HEK293 (cell line): ENCODE measurements around the gene MAIP1.

ENCODE experiments used
- ATF2 ChIP-seq: fragments of 450-650 bp; formaldehyde crosslinking; IDR thresholded peaks from 2 replicates; pipeline ENCODE4 v1.5.1; 2016; ENCODE audit warnings: missing biosample characterization, missing genetic modification characterization, low read depth
- EGR2 ChIP-seq: fragments of 450-650 bp; formaldehyde crosslinking; IDR thresholded peaks from 2 replicates; pipeline ENCODE4 v1.5.1; 2016; ENCODE audit warnings: low read depth, missing biosample characterization, missing genetic modification characterization
- GLIS2 ChIP-seq: fragments of 450-650 bp; formaldehyde crosslinking; IDR thresholded peaks from 2 replicates; pipeline ENCODE4 v1.5.1; 2016; ENCODE audit warnings: missing biosample characterization, missing genetic modification characterization
- KLF17 ChIP-seq: fragments of 450-650 bp; formaldehyde crosslinking; IDR thresholded peaks from 2 replicates; pipeline ENCODE4 v1.5.1; 2016; ENCODE audit warnings: missing biosample characterization, missing genetic modification characterization
- SP3 ChIP-seq: fragments of 450-650 bp; formaldehyde crosslinking; IDR thresholded peaks from 2 replicates; pipeline ENCODE4 v1.5.1; 2016; ENCODE audit warnings: missing biosample characterization, missing genetic modification characterization
- TRIM28 ChIP-seq: IDR thresholded peaks from 2 replicates; pipeline ENCODE4 v1.6.1; 2011; ENCODE audit warnings: low read length, control low read depth, borderline replicate concordance
- ZBTB10 ChIP-seq: fragments of 450-650 bp; formaldehyde crosslinking; IDR thresholded peaks from 2 replicates; pipeline ENCODE4 v1.5.1; 2016; ENCODE audit warnings: missing biosample characterization, missing genetic modification characterization
- ZBTB26 ChIP-seq: fragments of 450-650 bp; formaldehyde crosslinking; optimal IDR thresholded peaks from 2 replicates; pipeline ENCODE3; 2016; ENCODE audit warnings: missing biosample characterization, mild to moderate bottlenecking, missing genetic modification characterization
- ZBTB48 ChIP-seq: fragments of 450-650 bp; formaldehyde crosslinking; IDR thresholded peaks from 2 replicates; pipeline ENCODE4 v1.5.1; 2016; ENCODE audit warnings: missing biosample characterization, missing genetic modification characterization
- ZNF155 ChIP-seq: fragments of 450-650 bp; formaldehyde crosslinking; IDR thresholded peaks from 2 replicates; pipeline ENCODE4 v1.5.1; 2016; ENCODE audit warnings: missing biosample characterization, missing genetic modification characterization
- ZNF16 ChIP-seq: fragments of 450-650 bp; formaldehyde crosslinking; IDR thresholded peaks from 2 replicates; pipeline ENCODE4 v1.5.1; 2016; ENCODE audit warnings: low read depth, missing biosample characterization, missing genetic modification characterization
- ZNF169 ChIP-seq: fragments of 450-650 bp; formaldehyde crosslinking; IDR thresholded peaks from 2 replicates; pipeline ENCODE4 v1.5.1; 2016; ENCODE audit warnings: missing biosample characterization, missing genetic modification characterization
- ZNF174 ChIP-seq: fragments of 450-650 bp; formaldehyde crosslinking; IDR thresholded peaks from 2 replicates; pipeline ENCODE4 v1.5.0; 2017; ENCODE audit warnings: missing biosample characterization, mild to moderate bottlenecking, missing genetic modification characterization
- ZNF184 ChIP-seq: fragments of 450-650 bp; IDR thresholded peaks from 2 replicates; pipeline ENCODE4 v1.5.1; 2018; ENCODE audit warnings: missing biosample characterization, mild to moderate bottlenecking, missing genetic modification characterization
- ZNF280D ChIP-seq: fragments of 450-650 bp; formaldehyde crosslinking; IDR thresholded peaks from 2 replicates; pipeline ENCODE4 v1.5.1; 2016; ENCODE audit warnings: missing biosample characterization, missing genetic modification characterization
- ZNF362 ChIP-seq: fragments of 450-650 bp; formaldehyde crosslinking; IDR thresholded peaks from 2 replicates; pipeline ENCODE4 v1.5.1; 2016; ENCODE audit warnings: missing biosample characterization, missing genetic modification characterization
- ZNF510 ChIP-seq: fragments of 450-650 bp; formaldehyde crosslinking; IDR thresholded peaks from 2 replicates; pipeline ENCODE4 v1.5.1; 2018; ENCODE audit warnings: mild to moderate bottlenecking, missing genetic modification characterization, missing biosample characterization; ENCODE audit not compliant: insufficient replicate concordance
- ZNF548 ChIP-seq: fragments of 450-650 bp; formaldehyde crosslinking; IDR thresholded peaks from 2 replicates; pipeline ENCODE4 v1.5.1; 2016; ENCODE audit warnings: missing biosample characterization, missing genetic modification characterization
- ZNF561 ChIP-seq: fragments of 450-650 bp; IDR thresholded peaks from 2 replicates; pipeline ENCODE4 v1.5.1; 2018; ENCODE audit warnings: missing biosample characterization, missing genetic modification characterization, borderline replicate concordance
- ZNF580 ChIP-seq: fragments of 450-650 bp; formaldehyde crosslinking; IDR thresholded peaks from 2 replicates; pipeline ENCODE4 v1.5.1; 2016; ENCODE audit warnings: missing biosample characterization, missing genetic modification characterization
- ZNF623 ChIP-seq: fragments of 450-650 bp; formaldehyde crosslinking; IDR thresholded peaks from 2 replicates; pipeline ENCODE4 v1.5.1; 2016; ENCODE audit warnings: missing biosample characterization, missing genetic modification characterization
- ZNF624 ChIP-seq: fragments of 450-650 bp; formaldehyde crosslinking; IDR thresholded peaks from 2 replicates; pipeline ENCODE4 v1.5.1; 2017; ENCODE audit warnings: missing biosample characterization, missing genetic modification characterization
- ZNF664 ChIP-seq: fragments of 450-650 bp; formaldehyde crosslinking; IDR thresholded peaks from 2 replicates; pipeline ENCODE4 v1.5.1; 2016; ENCODE audit warnings: missing biosample characterization, missing genetic modification characterization
- ZNF76 ChIP-seq: fragments of 450-650 bp; formaldehyde crosslinking; IDR thresholded peaks from 2 replicates; pipeline ENCODE4; 2016; ENCODE audit warnings: low read depth, missing biosample characterization, missing genetic modification characterization, borderline replicate concordance
- ZNF777 ChIP-seq: fragments of 450-650 bp; formaldehyde crosslinking; IDR thresholded peaks from 2 replicates; pipeline ENCODE4 v1.5.1; 2017; ENCODE audit warnings: missing biosample characterization, missing genetic modification characterization, borderline replicate concordance
- ZNF830 ChIP-seq: fragments of 450-650 bp; IDR thresholded peaks from 2 replicates; pipeline ENCODE4 v1.5.0; 2018; ENCODE audit warnings: missing biosample characterization, missing genetic modification characterization, low read depth, mild to moderate bottlenecking, moderate library complexity
- ZNF843 ChIP-seq: fragments of 450-650 bp; formaldehyde crosslinking; IDR thresholded peaks from 2 replicates; pipeline ENCODE4 v1.5.1; 2016; ENCODE audit warnings: missing biosample characterization, missing genetic modification characterization
- ZSCAN16 ChIP-seq: fragments of 450-650 bp; formaldehyde crosslinking; IDR thresholded peaks from 2 replicates; pipeline ENCODE4 v1.5.1; 2016; ENCODE audit warnings: missing biosample characterization, missing genetic modification characterization

MAIP1 gene

GRCh38 chr2:199955339-199956061 is at the start of gene MAIP1, which contains the start of gene TYW5 (continued):
- TF ChIP-seq ZBTB10: peak; percentile 61
- peak; percentile 74; the same call in 1 of the 2 replicates for TF ChIP-seq ZNF280D (tag by site-specific recombination)
- TF ChIP-seq ZBTB48 (tag by site-specific recombination): no peak
- no peak for TF ChIP-seq ZNF362
- no peak for TF ChIP-seq EGR2
- no peak for TF ChIP-seq ZNF169 (tag by site-specific recombination)
- no peak for TF ChIP-seq ZNF184 (tag by site-specific recombination)
- TF ChIP-seq ZNF16 (tag by site-specific recombination): no peak
- peak; percentile 60 for TF ChIP-seq ZBTB26
- peak; percentile 88 for TF ChIP-seq ZNF561 (tag by site-specific recombination)
- TF ChIP-seq ZNF830: no peak
- no peak for TF ChIP-seq GLIS2
- TF ChIP-seq ATF2 (tag by site-specific recombination): no peak; the same call in 1 of the 2 replicates
- no peak for TF ChIP-seq ZNF155 (tag by site-specific recombination)
- peak; percentile 39; the same call in 1 of the 2 replicates for TF ChIP-seq ZNF843 (tag by site-specific recombination)
- TF ChIP-seq ZNF174 (tag by site-specific recombination): no peak
- 0 out of 2 replicates have a peak, but pooled peaks have one; percentile 8 for TF ChIP-seq ZNF664
- TF ChIP-seq ZNF548 (tag by site-specific recombination): no peak
- peak; percentile 96 for TF ChIP-seq TRIM28
- peak; percentile 88 for TF ChIP-seq ZNF76 (tag by site-specific recombination)
- TF ChIP-seq KLF17 (tag by site-specific recombination): peak; percentile 60; the same call in 1 of the 2 replicates
- TF ChIP-seq ZSCAN16 (tag by site-specific recombination): no peak
- 0 out of 2 replicates have a peak, but pooled peaks have one; percentile 46 for TF ChIP-seq ZNF777 (tag by site-specific recombination)
- TF ChIP-seq ZNF624 (tag by site-specific recombination): no peak
- TF ChIP-seq SP3 (tag by site-specific recombination): peak; percentile 61
- TF ChIP-seq ZNF580 (tag by site-specific recombination): peak; percentile 91
- no peak for TF ChIP-seq ZNF510 (tag by site-specific recombination)
- no peak for TF ChIP-seq ZNF623
